AG09319 (cell line): ENCODE data around the gene MRFAP1.

Experiments used
- DNase-seq: peaks from one replicate; pipeline ENCODE4 v3.0.0-alpha.2; 2010; ENCODE audit warnings: low read depth; ENCODE audit errors: extremely low read depth
- CTCF ChIP-seq: IDR thresholded peaks from 2 replicates; pipeline ENCODE4 v1.5.1; 2011; ENCODE audit warnings: low read depth, mild to moderate bottlenecking, inconsistent platforms, low read length, moderate library complexity

Gene MRFAP1

GRCh38 chr4:6686104-6686787 lies 45.8 kb downstream of the MRFAP1 start:
- no peak for DNase-seq
- no peak for TF ChIP-seq CTCF

GRCh38 chr4:6687947-6688878 lies 47.7 kb downstream of the MRFAP1 start:
- no peak for DNase-seq
- no peak for TF ChIP-seq CTCF

- DNase-seq: peak; percentile 42
- peak; percentile 10 for TF ChIP-seq CTCF
Observed at GRCh38 chr4:6688879-6689505, 48.5 kb downstream of the MRFAP1 start.

GRCh38 chr4:6689506-6689960 lies 49.0 kb downstream of the MRFAP1 start:
- no peak for TF ChIP-seq CTCF
- no peak for DNase-seq
